ENCODE data around the gene TDRD12. TPM values are rescaled to one million over a fixed set of nuclear protein-coding genes. Genes with fewer than 3 reads are reported as not detected.

Gene TDRD12
- total RNA-seq, 1 experiment from 2014 or later: 0.33 TPM

GRCh38 chr19:32789429-32789828 lies 69.9 kb downstream of the TDRD12 start:
- in situ Hi-C loops (cut with HindIII; ENCODE audit: low pct_unique_long_range_greater_than_20kb, low sequenced_read_pairs) (no loop called here), intact Hi-C loops (cut with micrococcal nuclease; ENCODE audit: unreplicated experiment) (no loop called here)
- POLR2A ChIA-PET: no interaction called here
- H3K36me3 ChIP-seq (ENCODE audit: control insufficient read depth, insufficient read depth, low read length): no peaks in the 10 kb centered on the region
- BruUV-seq (replicated peaks): no TSS peak
- H3K4me1 ChIP-seq (ENCODE audit: control insufficient read depth, insufficient read depth, low read length): no peaks in the 10 kb centered on the region
- CTCF ChIA-PET: no interaction called here
- DNase-seq (ENCODE audit: low read depth, low spot score) (no peak), ATAC-seq (no peak)
- no peaks in the 10 kb centered on the region for H3K27me3 ChIP-seq (ENCODE audit: control insufficient read depth, insufficient read depth, low read length)
- no peak overlapping the region for H3K4me3 ChIP-seq (ENCODE audit: low read depth in 2 of 2, low read length in 2 of 2)
- TF ChIP-seq TCF7L2 (IDR thresholded peaks at IDR 0.05; ENCODE audit: low read depth, low read length) (no peak), SIN3A (IDR thresholded peaks at IDR 0.05; ENCODE audit: borderline replicate concordance, insufficient read depth, low read depth, low read length) (no peak), REST (IDR thresholded peaks at IDR 0.05; ENCODE audit: insufficient read depth in 1 of 2, low read depth in 2 of 2, low read length in 1 of 2) (no peak), CTCF (IDR thresholded peaks at IDR 0.05) (no peak), POLR2AphosphoS5 (IDR thresholded peaks at IDR 0.05; ENCODE audit: low read depth, low read length) (no peak)
- H3K9me3 ChIP-seq (ENCODE audit: control insufficient read depth, insufficient read depth, low read depth, low read length): no peaks in the 10 kb centered on the region
- no peak overlapping the region for H3K27ac ChIP-seq (ENCODE audit: low read length)

- no TSS peak for BruUV-seq (replicated peaks)
- Histone ChIP-seq H3K4me3 (ENCODE audit: low read depth in 2 of 2, low read length in 2 of 2) (no peak overlapping the region), H3K4me1 (ENCODE audit: control insufficient read depth, insufficient read depth, low read length) (no peaks in the 10 kb centered on the region), H3K36me3 (ENCODE audit: control insufficient read depth, insufficient read depth, low read length) (no peaks in the 10 kb centered on the region), H3K27ac (ENCODE audit: low read length) (no peak overlapping the region), H3K9me3 (ENCODE audit: control insufficient read depth, insufficient read depth, low read depth, low read length) (no peaks in the 10 kb centered on the region), H3K27me3 (ENCODE audit: control insufficient read depth, insufficient read depth, low read length) (no peaks in the 10 kb centered on the region)
- CTCF ChIA-PET: no interaction called here
- POLR2A ChIA-PET: no interaction called here
- no peak for ATAC-seq
- intact Hi-C loops (cut with micrococcal nuclease; ENCODE audit: unreplicated experiment): no loop called here
- in situ Hi-C loops (cut with HindIII; ENCODE audit: low pct_unique_long_range_greater_than_20kb, low sequenced_read_pairs): no loop called here
- DNase-seq (ENCODE audit: low read depth, low spot score): no peak
- TF ChIP-seq TCF7L2 (IDR thresholded peaks at IDR 0.05; ENCODE audit: low read depth, low read length): no peak
- TF ChIP-seq REST (IDR thresholded peaks at IDR 0.05; ENCODE audit: insufficient read depth in 1 of 2, low read depth in 2 of 2, low read length in 1 of 2): no peak
- TF ChIP-seq POLR2AphosphoS5 (IDR thresholded peaks at IDR 0.05; ENCODE audit: low read depth, low read length): no peak
- no peak for TF ChIP-seq CTCF (IDR thresholded peaks at IDR 0.05)
- TF ChIP-seq SIN3A (IDR thresholded peaks at IDR 0.05; ENCODE audit: borderline replicate concordance, insufficient read depth, low read depth, low read length): no peak
These were observed 78.6 kb downstream of the TDRD12 start for GRCh38 chr19:32798201-32798600.

All from Panc1 (cell line).